H9 (cell line): Measurements from ENCODE around the gene ZMAT5. TPM values are rescaled to one million over a fixed set of nuclear protein-coding genes. Genes with fewer than 3 reads are reported as not detected.

Experiments
- DNase-seq: peaks from one replicate; pipeline ENCODE4 v3.0.0-alpha.2; 2017
- H2AFZ ChIP-seq: one replicate; pipeline ENCODE4 v1.6.1; 2013; ENCODE audit warnings: mild to moderate bottlenecking, low read length, control low read depth, moderate library complexity
- H2AK5ac ChIP-seq: 2 replicates; pipeline ENCODE4 v1.6.1; 2013; ENCODE audit warnings: low read length, control low read depth, mixed read lengths; ENCODE audit not compliant: insufficient read length
- H2BK120ac ChIP-seq: one replicate; pipeline ENCODE4 v1.6.1; 2013; ENCODE audit warnings: low read depth, mild to moderate bottlenecking, low read length, control low read depth, inconsistent platforms; ENCODE audit not compliant: poor library complexity, severe bottlenecking
- H2BK12ac ChIP-seq: 2 replicates; pipeline ENCODE4 v1.6.1; 2013; ENCODE audit warnings: low read length, control low read depth, mixed read lengths, low read depth; ENCODE audit not compliant: insufficient read length
- H2BK15ac ChIP-seq: 2 replicates; pipeline ENCODE4 v1.6.1; 2013; ENCODE audit warnings: low read depth, low read length, control low read depth
- H2BK20ac ChIP-seq: one replicate; pipeline ENCODE4 v1.6.1; 2013; ENCODE audit warnings: low read depth, mild to moderate bottlenecking, low read length, control low read depth, inconsistent platforms; ENCODE audit not compliant: poor library complexity, severe bottlenecking
- H2BK5ac ChIP-seq: 2 replicates; pipeline ENCODE4 v1.6.1; 2013; ENCODE audit warnings: low read length, control low read depth, mixed read lengths; ENCODE audit not compliant: insufficient read length
- H3K14ac ChIP-seq: 2 replicates; pipeline ENCODE4 v1.6.1; 2013; ENCODE audit warnings: low read length, control low read depth; ENCODE audit not compliant: insufficient read depth
- H3K18ac ChIP-seq: 2 replicates; pipeline ENCODE4 v1.6.1; 2013; ENCODE audit warnings: low read depth, mild to moderate bottlenecking, mixed read lengths, low read length, control low read depth; ENCODE audit not compliant: insufficient read length
- H3K23ac ChIP-seq: 2 replicates; pipeline ENCODE4 v1.6.1; 2013; ENCODE audit warnings: low read length, control low read depth, mixed read lengths, low read depth; ENCODE audit not compliant: insufficient read length
- H3K23me2 ChIP-seq: 2 replicates; pipeline ENCODE4 v1.6.1; 2013; ENCODE audit warnings: low read depth, mild to moderate bottlenecking, mixed read lengths, low read length, control low read depth; ENCODE audit not compliant: insufficient read length, poor library complexity, severe bottlenecking
- H3K27ac ChIP-seq: 2 replicates; pipeline ENCODE4 v1.5.1; 2013; ENCODE audit warnings: low read length, control low read depth, mixed read lengths, low read depth; ENCODE audit not compliant: insufficient read length
- H3K27me3 ChIP-seq: 2 replicates; pipeline ENCODE4 v1.6.1; 2013; ENCODE audit warnings: low read length, control low read depth, inconsistent platforms; ENCODE audit not compliant: insufficient read depth
- H3K4ac ChIP-seq: 2 replicates; pipeline ENCODE4 v1.6.1; 2013; ENCODE audit warnings: low read depth, mild to moderate bottlenecking, control low read depth, inconsistent platforms, low read length, moderate library complexity
- H3K4me1 ChIP-seq: 2 replicates; pipeline ENCODE4 v1.6.1; 2013; ENCODE audit warnings: low read length, control low read depth, inconsistent platforms; ENCODE audit not compliant: insufficient read depth
- H3K4me2 ChIP-seq: 2 replicates; pipeline ENCODE4 v1.6.1; 2013; ENCODE audit warnings: low read length, control low read depth, mixed read lengths; ENCODE audit not compliant: insufficient read length, insufficient read depth
- H3K56ac ChIP-seq: 2 replicates; pipeline ENCODE4 v1.6.1; 2013; ENCODE audit warnings: low read depth, mild to moderate bottlenecking, mixed read lengths, low read length, control low read depth; ENCODE audit not compliant: insufficient read length
- H3K79me1 ChIP-seq: 2 replicates; pipeline ENCODE4 v1.6.1; 2013; ENCODE audit warnings: low read depth, mild to moderate bottlenecking, moderate library complexity, low read length, control low read depth, inconsistent platforms; ENCODE audit not compliant: insufficient read depth, poor library complexity, severe bottlenecking
- H3K79me2 ChIP-seq: 2 replicates; pipeline ENCODE4 v1.6.1; 2013; ENCODE audit warnings: low read length, control low read depth, inconsistent platforms; ENCODE audit not compliant: insufficient read depth
- H3K9ac ChIP-seq: 2 replicates; pipeline ENCODE4 v1.6.1; 2013; ENCODE audit warnings: low read length, control low read depth, mixed read lengths; ENCODE audit not compliant: insufficient read length; ENCODE audit errors: extremely low read depth
- H3K9me3 ChIP-seq: one replicate; pipeline ENCODE4 v1.6.1; 2013; ENCODE audit warnings: low read depth, low read length, inconsistent platforms; ENCODE audit not compliant: control insufficient read depth
- H3T11ph ChIP-seq: one replicate; pipeline ENCODE4 v1.6.1; 2013; ENCODE audit warnings: mild to moderate bottlenecking, low read length, control low read depth, inconsistent platforms
- H4K20me1 ChIP-seq: one replicate; pipeline ENCODE4 v1.6.1; 2013; ENCODE audit not compliant: control insufficient read depth, insufficient read length, insufficient read depth
- H4K5ac ChIP-seq: 2 replicates; pipeline ENCODE4 v1.6.1; 2013; ENCODE audit warnings: low read depth, mild to moderate bottlenecking, mixed read lengths, low read length, control low read depth; ENCODE audit not compliant: insufficient read length
- H4K8ac ChIP-seq: replicated peaks from 2 replicates; pipeline ENCODE4 v1.6.1; 2013; ENCODE audit warnings: low read length, control low read depth, mixed read lengths, low read depth; ENCODE audit not compliant: insufficient read length
- H4K91ac ChIP-seq: 2 replicates; pipeline ENCODE4 v1.6.1; 2013; ENCODE audit warnings: low read depth, mild to moderate bottlenecking, moderate library complexity, mixed read lengths, low read length, control low read depth; ENCODE audit not compliant: insufficient read length
- H3K27ac Mint-ChIP-seq, 3 experiments: 2 replicates in 2 of 3; 3 replicates in 1 of 3; pipeline ENCODE4 v1.8.0; 2020 to 2021; ENCODE audit warnings: mixed read lengths in 3 of 3, mild to moderate bottlenecking in 1 of 3, moderate library complexity in 1 of 3
- H3K27me3 Mint-ChIP-seq: 2 replicates; pipeline ENCODE4 v1.8.0; 2021; ENCODE audit warnings: low read depth, mild to moderate bottlenecking, moderate library complexity, mixed read lengths
- H3K36me3 Mint-ChIP-seq, 3 experiments: 2 replicates in 2 of 3; 3 replicates in 1 of 3; pipeline ENCODE4 v1.8.0; 2020 to 2021; ENCODE audit warnings: low read depth in 3 of 3, mixed read lengths in 3 of 3; ENCODE audit not compliant: insufficient read depth in 1 of 3
- H3K4me1 Mint-ChIP-seq, 2 experiments: 2 replicates each; pipeline ENCODE4 v1.8.0; 2020; ENCODE audit warnings: mixed read lengths in 2 of 2
- H3K4me3 Mint-ChIP-seq, 2 experiments: 2 replicates in 1 of 2; 3 replicates in 1 of 2; pipeline ENCODE4 v1.8.0; 2020 to 2021; ENCODE audit warnings: mild to moderate bottlenecking in 2 of 2, mixed read lengths in 2 of 2, moderate library complexity in 1 of 2
- H3K9me3 Mint-ChIP-seq, 2 experiments: 2 replicates in 1 of 2; 3 replicates in 1 of 2; pipeline ENCODE4 v1.8.0; 2020; ENCODE audit warnings: mild to moderate bottlenecking in 2 of 2, mixed read lengths in 2 of 2, moderate library complexity in 1 of 2
- WGBS: extraction: QIAGEN DNeasy Blood & Tissue Kit; methylation state at CpG from one replicate; pipeline ENCODE4 v1.1.7; 2013; ENCODE audit warnings: missing lambda C conversion rate, low lambda C conversion rate, mixed read lengths; ENCODE audit not compliant: insufficient read length; ENCODE audit errors: extremely low coverage; 5-methylcytosine and 5-hydroxymethylcytosine counted together
- total RNA-seq: library from RNA; stranded (reverse); gene quantifications from 2 replicates; pipeline ENCODE4 v1.2.1, GENCODE V29; 2021
- TF ChIP-seq, protein P1 (sequence below): fragments of 200-600 bp; sonication (generic); conservative IDR thresholded peaks from 3 replicates; pipeline ENCODE4 v1.8.0; 2021; ENCODE audit warnings: antibody characterized with exemption, mild to moderate bottlenecking

ZMAT5 gene
- total RNA-seq, 1 experiment from 2014 or later: 13.9 TPM

DNA sequence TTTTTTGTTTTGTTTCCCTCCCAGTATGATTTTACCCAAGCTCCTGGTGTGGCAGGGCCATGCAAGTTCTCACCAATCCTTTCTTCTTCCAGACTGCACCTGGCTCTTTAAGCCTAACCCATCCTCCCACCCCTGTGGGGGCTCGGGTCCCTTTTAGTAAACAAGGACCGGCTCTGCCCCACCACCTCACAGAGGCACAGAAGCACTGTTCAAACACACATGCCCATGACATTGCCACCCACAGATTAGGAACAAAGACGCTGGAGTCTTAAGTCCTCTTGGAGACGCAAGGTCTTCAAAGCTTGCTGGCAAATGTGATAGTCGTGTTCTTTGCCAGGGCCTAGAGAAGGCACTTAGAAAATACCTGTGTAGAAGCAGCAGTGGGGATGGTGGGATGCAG lies 19.2 kb upstream of the ZMAT5 start:
- WGBS: no CpG with 5 or more reads among the region's 5 CpGs

More for the DNA sequence above, 19.2 kb upstream of the ZMAT5 start:
- H4K20me1 ChIP-seq: no peaks in the 10 kb centered on the region
- no peaks in the 10 kb centered on the region for H3K9me3 ChIP-seq
- no peaks in the 10 kb centered on the region for H3K23me2 ChIP-seq
- no peak overlapping the region for H3K27ac ChIP-seq
- H3K14ac ChIP-seq: no peak overlapping the region
- Mint-ChIP-seq H3K27ac (peak overlapping the region in 2 of 3 experiments; percentile 87 to 92; a peak in 4 of 7 replicates), H3K4me3 (no peak overlapping the region), H3K27me3 (no peaks in the 10 kb centered on the region), H3K9me3 (no peaks in the 10 kb centered on the region), H3K4me1 (peaks cover 20 to 33% of the 10 kb centered on the region in 2 experiments), H3K36me3 (peaks cover 0 to 33% (median 21%) of the 10 kb centered on the region in 3 experiments; a peak in 5 of 7 replicates)
- H2AK5ac ChIP-seq: no peak overlapping the region
- no peak overlapping the region for H4K8ac ChIP-seq
- H3K4me2 ChIP-seq: no peak overlapping the region
- DNase-seq: no peak
- H4K91ac ChIP-seq: no peak overlapping the region
- no peak overlapping the region for H3K56ac ChIP-seq
- H3K4me1 ChIP-seq: no peaks in the 10 kb centered on the region
- H3K79me1 ChIP-seq: no peaks in the 10 kb centered on the region
- H3T11ph ChIP-seq: no peak overlapping the region
- TF ChIP-seq, protein P1, sequence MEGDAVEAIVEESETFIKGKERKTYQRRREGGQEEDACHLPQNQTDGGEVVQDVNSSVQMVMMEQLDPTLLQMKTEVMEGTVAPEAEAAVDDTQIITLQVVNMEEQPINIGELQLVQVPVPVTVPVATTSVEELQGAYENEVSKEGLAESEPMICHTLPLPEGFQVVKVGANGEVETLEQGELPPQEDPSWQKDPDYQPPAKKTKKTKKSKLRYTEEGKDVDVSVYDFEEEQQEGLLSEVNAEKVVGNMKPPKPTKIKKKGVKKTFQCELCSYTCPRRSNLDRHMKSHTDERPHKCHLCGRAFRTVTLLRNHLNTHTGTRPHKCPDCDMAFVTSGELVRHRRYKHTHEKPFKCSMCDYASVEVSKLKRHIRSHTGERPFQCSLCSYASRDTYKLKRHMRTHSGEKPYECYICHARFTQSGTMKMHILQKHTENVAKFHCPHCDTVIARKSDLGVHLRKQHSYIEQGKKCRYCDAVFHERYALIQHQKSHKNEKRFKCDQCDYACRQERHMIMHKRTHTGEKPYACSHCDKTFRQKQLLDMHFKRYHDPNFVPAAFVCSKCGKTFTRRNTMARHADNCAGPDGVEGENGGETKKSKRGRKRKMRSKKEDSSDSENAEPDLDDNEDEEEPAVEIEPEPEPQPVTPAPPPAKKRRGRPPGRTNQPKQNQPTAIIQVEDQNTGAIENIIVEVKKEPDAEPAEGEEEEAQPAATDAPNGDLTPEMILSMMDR: no peak
- H2BK5ac ChIP-seq: no peak overlapping the region
- no peak overlapping the region for H3K9ac ChIP-seq
- no peak overlapping the region for H3K18ac ChIP-seq
- no peak overlapping the region for H2BK15ac ChIP-seq
- no peak overlapping the region for H2BK20ac ChIP-seq
- H3K23ac ChIP-seq: no peak overlapping the region
- H3K4ac ChIP-seq: no peak overlapping the region
- H4K5ac ChIP-seq: no peak overlapping the region
- H3K79me2 ChIP-seq: no peaks in the 10 kb centered on the region
- no peak overlapping the region for H2BK120ac ChIP-seq
- no peak overlapping the region for H2BK12ac ChIP-seq
- H2AFZ ChIP-seq: no peak overlapping the region
- H3K27me3 ChIP-seq: no peaks in the 10 kb centered on the region
